DMS53 treated with DMSO at 0.1 percent for 48 hours (cell line): Measurements from ENCODE around the gene CAMKK1.
"Not testable (repeated sequence)": the region's sequence is repeated elsewhere in the genome, so short reads cannot be mapped to it uniquely, and the experiment has no call there.

Experiments used
- DNase-seq: peaks from one replicate; lab custom pipeline; 2025; ENCODE audit not compliant: unreplicated experiment; lab: John Stamatoyannopoulos, UW

CAMKK1 gene

GRCh38 chr17:3848229-3848835, 44.5 kb downstream of the CAMKK1 start:
- no peak for DNase-seq

- no peak for DNase-seq
Measured at GRCh38 chr17:3847165-3847670, 45.6 kb downstream of the CAMKK1 start.

GRCh38 chr17:3846437-3847164, 46.3 kb downstream of the CAMKK1 start:
- DNase-seq, result no peak

GRCh38 chr17:3845621-3846436, 47.0 kb downstream of the CAMKK1 start, which contains the start of gene NCBP3:
Gene NCBP3 (minus strand): TSS chr17:3846246. CDS start chr17:3846223, 23 bp downstream.
- peak; percentile 75 for DNase-seq

GRCh38 chr17:3845291-3845620, 47.6 kb downstream of the CAMKK1 start:
- DNase-seq, result no peak

- not testable (repeated sequence) for DNase-seq
Measured at GRCh38 chr17:3844556-3844955, 48.3 kb downstream of the CAMKK1 start.

- DNase-seq, result no peak
Measured at GRCh38 chr17:3843935-3844516, 48.8 kb downstream of the CAMKK1 start.

- peak; percentile 70 for DNase-seq
Measured at GRCh38 chr17:3838206-3838605, 54.6 kb downstream of the CAMKK1 start.

GRCh38 chr17:3836551-3836950, 56.3 kb downstream of the CAMKK1 start:
- DNase-seq, result no peak

- DNase-seq, result no peak
Measured at GRCh38 chr17:3835410-3836229, 57.2 kb downstream of the CAMKK1 start.

- DNase-seq, result no peak
Measured at GRCh38 chr17:3834811-3835210, 58.0 kb downstream of the CAMKK1 start.

- DNase-seq, result no peak
Measured at GRCh38 chr17:3828852-3829232, 64.0 kb downstream of the CAMKK1 start.

- no peak for DNase-seq
Measured at GRCh38 chr17:3828151-3828851, 64.6 kb downstream of the CAMKK1 start.

- DNase-seq, result peak; percentile 11
Measured at GRCh38 chr17:3827124-3827773, 65.6 kb downstream of the CAMKK1 start.

- DNase-seq, result no peak
Measured at GRCh38 chr17:3826191-3826590, 66.7 kb downstream of the CAMKK1 start.

GRCh38 chr17:3821101-3821500, 71.8 kb downstream of the CAMKK1 start:
- DNase-seq, result no peak

GRCh38 chr17:3818786-3819185, 74.1 kb downstream of the CAMKK1 start:
- no peak for DNase-seq

GRCh38 chr17:3817851-3818605, 74.8 kb downstream of the CAMKK1 start:
- no peak for DNase-seq

- no peak for DNase-seq
Measured at GRCh38 chr17:3815925-3816324, 76.9 kb downstream of the CAMKK1 start.
